ENCODE data around the gene ZNF710.
"Not testable (repeated sequence)": the region's sequence is repeated elsewhere in the genome, so short reads cannot be mapped to it uniquely, and the experiment has no call there.

DNA sequence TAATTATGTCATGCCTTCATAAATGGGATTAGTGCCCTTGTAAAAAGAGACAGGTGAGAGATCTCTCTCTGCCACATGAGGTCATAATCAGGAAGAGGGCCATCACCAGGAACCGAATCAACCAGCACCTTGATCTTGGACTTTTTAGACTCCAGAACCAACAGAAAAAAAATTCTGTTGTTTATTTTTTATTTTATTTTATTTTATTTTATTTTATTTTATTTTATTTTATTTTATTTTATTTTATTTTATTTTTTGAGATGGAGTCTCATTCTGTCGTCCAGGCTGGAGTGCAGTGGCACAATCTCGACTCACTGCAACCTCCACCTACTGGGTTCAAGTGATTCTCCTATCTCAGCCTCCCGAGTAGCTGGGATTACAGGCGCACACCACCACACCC lies 106.9 kb downstream of the ZNF710 start:
- TF ChIP-seq CTCF (IDR thresholded peaks at IDR 0.05; ENCODE audit: low read depth, low read length, poor library complexity, severe bottlenecking); EZH2phosphoT487 (IDR thresholded peaks at IDR 0.05; ENCODE audit: borderline replicate concordance, low read length): not testable (repeated sequence)
